ENCODE results near the gene STX19.

The STX19 gene

DNA sequence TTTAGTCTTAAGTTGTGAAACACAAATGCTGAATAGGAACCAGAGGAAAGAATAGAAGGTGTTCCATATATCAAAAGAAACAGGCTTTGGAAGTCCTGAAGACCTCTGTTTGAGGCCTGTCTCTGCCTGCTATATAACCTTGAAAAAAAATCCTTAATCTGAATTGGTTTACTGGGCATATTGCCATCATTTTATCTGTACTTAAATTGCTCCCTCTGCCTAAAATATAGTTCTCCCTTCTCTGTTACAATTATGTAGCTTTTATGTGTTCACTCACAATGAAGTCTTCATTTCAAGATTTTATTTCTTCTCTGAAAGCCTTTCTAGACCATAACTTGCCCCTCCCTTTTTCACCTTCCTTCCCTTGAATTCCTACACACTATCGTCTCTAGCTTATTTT lies 27.2 kb downstream of the STX19 start:
- H3F3A ChIP-seq (ENCODE audit: control insufficient read depth, insufficient read depth), result no peaks in the 10 kb centered on the region
- 0 out of 2 replicates have a peak, but pooled peaks cover 4% of the 10 kb centered on the region for H3K4me1 ChIP-seq (ENCODE audit: control insufficient read depth, low read length)
- H3K9me2 ChIP-seq (replicated peaks; ENCODE audit: control insufficient read depth, low read length), result no peaks in the 10 kb centered on the region
- H3K4me3 ChIP-seq (ENCODE audit: low read length), result no peak overlapping the region
- no peaks in the 10 kb centered on the region; the same call in 1 of the 2 replicates for H3K36me3 ChIP-seq (ENCODE audit: control insufficient read depth, low read length)
- H3K4me2 ChIP-seq (ENCODE audit: low read length), result no peak overlapping the region
- no peaks in the 10 kb centered on the region for H3K79me2 ChIP-seq (ENCODE audit: control insufficient read depth, low read length)
- no peak overlapping the region for H3K27ac ChIP-seq (ENCODE audit: low read depth, low read length)
- H4K20me1 ChIP-seq (ENCODE audit: control insufficient read depth, insufficient read depth, low read depth, low read length), result no peaks in the 10 kb centered on the region
- no peaks in the 10 kb centered on the region for H3K27me3 ChIP-seq (ENCODE audit: control insufficient read depth, low read length)
- no peak for TF ChIP-seq EZH2phosphoT487 (IDR thresholded peaks at IDR 0.05; ENCODE audit: borderline replicate concordance, low read length)
- H3K9me3 ChIP-seq (ENCODE audit: control insufficient read depth, insufficient read depth, low read length), result no peaks in the 10 kb centered on the region

DNA sequence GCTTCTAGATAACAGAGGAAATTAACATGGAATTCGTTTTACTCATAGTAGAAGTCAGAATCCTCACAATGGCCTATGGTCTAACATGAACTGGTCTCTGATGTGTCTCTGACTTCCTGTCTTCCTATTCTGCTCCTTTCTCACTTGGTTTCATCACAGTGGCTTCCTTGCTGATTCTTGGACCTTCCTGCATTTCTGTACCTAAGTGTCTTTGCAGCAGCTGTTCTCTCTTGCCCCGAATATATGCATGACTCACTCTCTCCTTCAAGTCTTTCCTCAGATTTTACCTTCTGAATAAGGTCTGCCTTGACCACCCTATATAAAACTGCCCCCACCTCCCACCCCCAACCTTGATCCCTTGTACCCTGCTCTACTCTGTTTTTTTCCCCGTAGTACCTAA lies 34.3 kb downstream of the STX19 start:
- H3K27me3 ChIP-seq (ENCODE audit: control insufficient read depth, low read length), result no peaks in the 10 kb centered on the region
- no peak overlapping the region for H3K4me3 ChIP-seq (ENCODE audit: low read length)
- TF ChIP-seq, protein P1, sequence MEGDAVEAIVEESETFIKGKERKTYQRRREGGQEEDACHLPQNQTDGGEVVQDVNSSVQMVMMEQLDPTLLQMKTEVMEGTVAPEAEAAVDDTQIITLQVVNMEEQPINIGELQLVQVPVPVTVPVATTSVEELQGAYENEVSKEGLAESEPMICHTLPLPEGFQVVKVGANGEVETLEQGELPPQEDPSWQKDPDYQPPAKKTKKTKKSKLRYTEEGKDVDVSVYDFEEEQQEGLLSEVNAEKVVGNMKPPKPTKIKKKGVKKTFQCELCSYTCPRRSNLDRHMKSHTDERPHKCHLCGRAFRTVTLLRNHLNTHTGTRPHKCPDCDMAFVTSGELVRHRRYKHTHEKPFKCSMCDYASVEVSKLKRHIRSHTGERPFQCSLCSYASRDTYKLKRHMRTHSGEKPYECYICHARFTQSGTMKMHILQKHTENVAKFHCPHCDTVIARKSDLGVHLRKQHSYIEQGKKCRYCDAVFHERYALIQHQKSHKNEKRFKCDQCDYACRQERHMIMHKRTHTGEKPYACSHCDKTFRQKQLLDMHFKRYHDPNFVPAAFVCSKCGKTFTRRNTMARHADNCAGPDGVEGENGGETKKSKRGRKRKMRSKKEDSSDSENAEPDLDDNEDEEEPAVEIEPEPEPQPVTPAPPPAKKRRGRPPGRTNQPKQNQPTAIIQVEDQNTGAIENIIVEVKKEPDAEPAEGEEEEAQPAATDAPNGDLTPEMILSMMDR (IDR thresholded peaks at IDR 0.05; ENCODE audit: low read depth, low read length, poor library complexity, severe bottlenecking), result no peak
- TF ChIP-seq EZH2phosphoT487 (IDR thresholded peaks at IDR 0.05; ENCODE audit: borderline replicate concordance, low read length), result no peak
- H3K4me1 ChIP-seq (ENCODE audit: control insufficient read depth, low read length), result no peaks in the 10 kb centered on the region
- peaks cover 10% of the 10 kb centered on the region for H3K79me2 ChIP-seq (ENCODE audit: control insufficient read depth, low read length)
- no peaks in the 10 kb centered on the region for H3F3A ChIP-seq (ENCODE audit: control insufficient read depth, insufficient read depth)
- no peak overlapping the region for H3K27ac ChIP-seq (ENCODE audit: low read depth, low read length)
- no peak overlapping the region for H3K4me2 ChIP-seq (ENCODE audit: low read length)
- no peaks in the 10 kb centered on the region for H3K9me3 ChIP-seq (ENCODE audit: control insufficient read depth, insufficient read depth, low read length)
- no peaks in the 10 kb centered on the region for H3K36me3 ChIP-seq (ENCODE audit: control insufficient read depth, low read length)
- H4K20me1 ChIP-seq (ENCODE audit: control insufficient read depth, insufficient read depth, low read depth, low read length), result no peaks in the 10 kb centered on the region
- H3K9me2 ChIP-seq (replicated peaks; ENCODE audit: control insufficient read depth, low read length), result no peaks in the 10 kb centered on the region

DNA sequence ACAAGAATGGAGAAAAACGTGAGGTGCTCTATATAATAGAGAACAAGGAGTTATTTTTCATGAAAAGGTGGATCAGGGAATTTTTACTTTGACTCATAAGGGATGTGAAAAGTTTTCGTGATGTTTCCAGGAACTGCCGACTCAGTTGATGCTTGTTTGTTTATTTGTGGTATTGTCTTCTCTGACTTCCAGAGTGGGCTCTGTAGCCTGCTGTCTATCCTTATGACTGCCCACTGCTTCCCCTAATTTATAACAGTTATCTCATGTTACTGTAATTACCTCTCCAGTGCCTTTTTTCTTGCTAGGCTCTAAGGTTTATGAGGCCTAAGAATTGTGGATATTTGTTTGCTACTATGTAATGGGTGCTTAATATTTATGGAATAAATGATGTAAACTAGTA lies 36.2 kb downstream of the STX19 start:
- Histone ChIP-seq H3K27ac (ENCODE audit: low read depth, low read length) (no peak overlapping the region), H3F3A (ENCODE audit: control insufficient read depth, insufficient read depth) (no peaks in the 10 kb centered on the region), H3K27me3 (ENCODE audit: control insufficient read depth, low read length) (no peaks in the 10 kb centered on the region), H3K9me3 (ENCODE audit: control insufficient read depth, insufficient read depth, low read length) (no peaks in the 10 kb centered on the region), H3K9me2 (replicated peaks; ENCODE audit: control insufficient read depth, low read length) (no peaks in the 10 kb centered on the region), H3K36me3 (ENCODE audit: control insufficient read depth, low read length) (no peaks in the 10 kb centered on the region), H3K4me3 (ENCODE audit: low read length) (no peak overlapping the region), H3K4me2 (ENCODE audit: low read length) (no peak overlapping the region), H4K20me1 (ENCODE audit: control insufficient read depth, insufficient read depth, low read depth, low read length) (no peaks in the 10 kb centered on the region), H3K79me2 (ENCODE audit: control insufficient read depth, low read length) (peaks cover 10% of the 10 kb centered on the region), H3K4me1 (ENCODE audit: control insufficient read depth, low read length) (no peaks in the 10 kb centered on the region)
- TF ChIP-seq, protein P1 (IDR thresholded peaks at IDR 0.05; ENCODE audit: low read depth, low read length, poor library complexity, severe bottlenecking), result no peak
- TF ChIP-seq EZH2phosphoT487 (IDR thresholded peaks at IDR 0.05; ENCODE audit: borderline replicate concordance, low read length), result no peak

DNA sequence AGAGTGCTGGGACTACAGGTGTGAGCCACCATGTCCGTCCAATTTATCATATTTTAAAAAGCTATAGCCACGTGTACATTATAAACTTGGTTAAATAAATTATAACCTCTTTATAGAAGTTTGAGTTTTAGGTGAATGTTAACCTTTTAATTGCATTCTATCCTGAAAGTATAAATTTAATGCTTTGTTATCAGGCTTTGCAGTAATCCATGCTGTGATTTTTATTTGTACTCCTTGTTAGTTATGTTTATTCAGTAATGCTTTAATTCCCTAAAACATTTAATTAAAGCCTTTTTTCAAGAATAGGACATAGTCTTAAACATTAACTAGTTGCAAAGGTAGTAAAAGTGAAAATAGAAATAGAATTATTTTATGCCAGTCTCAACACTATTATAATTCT lies 36.8 kb downstream of the STX19 start:
- Histone ChIP-seq H3K79me2 (ENCODE audit: control insufficient read depth, low read length) (peaks cover 10% of the 10 kb centered on the region), H3K4me2 (ENCODE audit: low read length) (no peak overlapping the region), H3K9me2 (replicated peaks; ENCODE audit: control insufficient read depth, low read length) (no peaks in the 10 kb centered on the region), H4K20me1 (ENCODE audit: control insufficient read depth, insufficient read depth, low read depth, low read length) (no peaks in the 10 kb centered on the region), H3K4me1 (ENCODE audit: control insufficient read depth, low read length) (no peaks in the 10 kb centered on the region), H3K27ac (ENCODE audit: low read depth, low read length) (no peak overlapping the region), H3K4me3 (ENCODE audit: low read length) (no peak overlapping the region), H3K36me3 (ENCODE audit: control insufficient read depth, low read length) (no peaks in the 10 kb centered on the region), H3F3A (ENCODE audit: control insufficient read depth, insufficient read depth) (no peaks in the 10 kb centered on the region), H3K27me3 (ENCODE audit: control insufficient read depth, low read length) (no peaks in the 10 kb centered on the region), H3K9me3 (ENCODE audit: control insufficient read depth, insufficient read depth, low read length) (no peaks in the 10 kb centered on the region)
- TF ChIP-seq, protein P1 (IDR thresholded peaks at IDR 0.05; ENCODE audit: low read depth, low read length, poor library complexity, severe bottlenecking), result no peak
- TF ChIP-seq EZH2phosphoT487 (IDR thresholded peaks at IDR 0.05; ENCODE audit: borderline replicate concordance, low read length), result no peak
